ENCODE data around the gene MUC22.

MUC22 gene

GRCh38 chr6:30970946-30971345, 39.3 kb upstream of the MUC22 start:
- TF ChIP-seq YY1 (IDR thresholded peaks at IDR 0.05; ENCODE audit: insufficient read depth, insufficient read length) (no peak), ZNF274 (IDR thresholded peaks at IDR 0.05; ENCODE audit: low read depth, low read length) (no peak), SUZ12 (IDR thresholded peaks at IDR 0.05; ENCODE audit: extremely low read depth, insufficient read depth, insufficient read length) (no peak)
- Histone ChIP-seq H3K27me3 (ENCODE audit: insufficient read depth, insufficient read length) (no peaks in the 10 kb centered on the region), H3K9ac (ENCODE audit: insufficient read length, low read depth) (no peak overlapping the region), H3K36me3 (ENCODE audit: insufficient read depth, insufficient read length, low read length) (no peaks in the 10 kb centered on the region), H3K4me1 (ENCODE audit: insufficient read depth, insufficient read length) (peaks cover 1% of the 10 kb centered on the region), H3K9me3 (ENCODE audit: insufficient read depth, low read length) (no peaks in the 10 kb centered on the region), H3K4me3 (ENCODE audit: insufficient read length, low read depth) (no peak overlapping the region)
- no peak for DNase-seq (ENCODE audit: low read depth, low spot score)

DNA sequence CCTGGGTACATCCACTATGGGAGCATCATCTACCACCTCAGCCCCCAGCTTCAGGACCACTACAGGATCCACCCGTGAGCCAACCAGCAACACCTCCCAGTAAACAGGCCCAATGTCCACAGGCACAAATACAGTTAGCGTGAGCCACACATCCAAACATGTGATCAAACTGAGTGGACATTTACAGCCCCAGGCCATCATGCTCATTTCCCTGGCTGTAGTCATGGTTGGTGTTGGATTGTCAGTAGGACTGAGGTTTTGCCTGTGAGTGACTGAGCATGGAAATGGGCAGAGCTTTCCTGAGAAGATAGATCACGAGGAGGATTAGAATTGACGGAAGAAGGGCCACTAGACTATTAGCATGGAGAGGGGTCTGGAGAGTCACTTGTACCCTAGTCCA, 37.5 kb upstream of the MUC22 start:
- no peak for DNase-seq (ENCODE audit: low read depth, low spot score)
- Histone ChIP-seq H3K36me3 (ENCODE audit: insufficient read depth, insufficient read length, low read length) (no peaks in the 10 kb centered on the region), H3K9ac (ENCODE audit: insufficient read length, low read depth) (no peak overlapping the region), H3K27me3 (ENCODE audit: insufficient read depth, insufficient read length) (no peaks in the 10 kb centered on the region), H3K4me1 (ENCODE audit: insufficient read depth, insufficient read length) (peaks cover 5% of the 10 kb centered on the region), H3K4me3 (ENCODE audit: insufficient read length, low read depth) (no peak overlapping the region), H3K9me3 (ENCODE audit: insufficient read depth, low read length) (no peaks in the 10 kb centered on the region)
- TF ChIP-seq ZNF274 (IDR thresholded peaks at IDR 0.05; ENCODE audit: low read depth, low read length) (no peak), SUZ12 (IDR thresholded peaks at IDR 0.05; ENCODE audit: extremely low read depth, insufficient read depth, insufficient read length) (no peak), YY1 (IDR thresholded peaks at IDR 0.05; ENCODE audit: insufficient read depth, insufficient read length) (no peak)

- DNase-seq (ENCODE audit: low read depth, low spot score) = no peak
- no peak overlapping the region for H3K4me3 ChIP-seq (ENCODE audit: insufficient read length, low read depth)
- TF ChIP-seq YY1 (IDR thresholded peaks at IDR 0.05; ENCODE audit: insufficient read depth, insufficient read length) (no peak), SUZ12 (IDR thresholded peaks at IDR 0.05; ENCODE audit: extremely low read depth, insufficient read depth, insufficient read length) (no peak), ZNF274 (IDR thresholded peaks at IDR 0.05; ENCODE audit: low read depth, low read length) (no peak)
- no peaks in the 10 kb centered on the region for H3K9me3 ChIP-seq (ENCODE audit: insufficient read depth, low read length)
- no peaks in the 10 kb centered on the region for H3K27me3 ChIP-seq (ENCODE audit: insufficient read depth, insufficient read length)
- H3K36me3 ChIP-seq (ENCODE audit: insufficient read depth, insufficient read length, low read length) = no peaks in the 10 kb centered on the region
- peaks cover 5% of the 10 kb centered on the region for H3K4me1 ChIP-seq (ENCODE audit: insufficient read depth, insufficient read length)
- H3K9ac ChIP-seq (ENCODE audit: insufficient read length, low read depth) = no peak overlapping the region
These were observed 35.6 kb upstream of the MUC22 start for GRCh38 chr6:30974490-30975252.

- DNase-seq (ENCODE audit: low read depth, low spot score) = no peak
- H3K36me3 ChIP-seq (ENCODE audit: insufficient read depth, insufficient read length, low read length) = no peaks in the 10 kb centered on the region
- no peaks in the 10 kb centered on the region for H3K27me3 ChIP-seq (ENCODE audit: insufficient read depth, insufficient read length)
- H3K9ac ChIP-seq (ENCODE audit: insufficient read length, low read depth) = no peak overlapping the region
- no peak overlapping the region for H3K4me3 ChIP-seq (ENCODE audit: insufficient read length, low read depth)
- H3K4me1 ChIP-seq (ENCODE audit: insufficient read depth, insufficient read length) = peaks cover 5% of the 10 kb centered on the region
- TF ChIP-seq SUZ12 (IDR thresholded peaks at IDR 0.05; ENCODE audit: extremely low read depth, insufficient read depth, insufficient read length) (no peak), ZNF274 (IDR thresholded peaks at IDR 0.05; ENCODE audit: low read depth, low read length) (no peak), YY1 (IDR thresholded peaks at IDR 0.05; ENCODE audit: insufficient read depth, insufficient read length) (no peak)
- no peaks in the 10 kb centered on the region for H3K9me3 ChIP-seq (ENCODE audit: insufficient read depth, low read length)
These were observed 31.1 kb upstream of the MUC22 start for GRCh38 chr6:30979141-30979540.

DNA sequence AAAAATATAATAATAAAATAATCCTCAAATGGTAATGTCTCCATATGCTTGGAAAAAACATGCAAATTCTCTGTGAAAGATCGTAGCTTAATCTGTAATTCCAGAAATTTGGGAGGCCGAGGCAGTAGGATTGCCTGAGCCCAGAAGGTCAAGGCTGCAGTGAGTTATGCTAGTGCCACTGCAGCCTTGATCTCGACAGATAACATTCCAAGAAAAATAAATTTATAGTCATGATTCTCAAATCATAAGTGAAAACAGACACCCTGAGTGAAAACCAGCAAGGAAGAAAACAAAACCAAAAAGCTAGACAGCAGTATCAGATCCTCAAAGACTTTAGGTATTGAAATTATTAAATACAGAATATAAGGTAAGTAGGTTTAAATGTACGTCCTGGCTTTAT, 30.6 kb upstream of the MUC22 start:
- H3K36me3 ChIP-seq (ENCODE audit: insufficient read depth, insufficient read length, low read length) = no peaks in the 10 kb centered on the region
- peaks cover 5% of the 10 kb centered on the region for H3K4me1 ChIP-seq (ENCODE audit: insufficient read depth, insufficient read length)
- no peak overlapping the region for H3K9ac ChIP-seq (ENCODE audit: insufficient read length, low read depth)
- TF ChIP-seq YY1 (IDR thresholded peaks at IDR 0.05; ENCODE audit: insufficient read depth, insufficient read length) (no peak), SUZ12 (IDR thresholded peaks at IDR 0.05; ENCODE audit: extremely low read depth, insufficient read depth, insufficient read length) (no peak), ZNF274 (IDR thresholded peaks at IDR 0.05; ENCODE audit: low read depth, low read length) (no peak)
- H3K27me3 ChIP-seq (ENCODE audit: insufficient read depth, insufficient read length) = no peaks in the 10 kb centered on the region
- DNase-seq (ENCODE audit: low read depth, low spot score) = no peak
- H3K9me3 ChIP-seq (ENCODE audit: insufficient read depth, low read length) = no peaks in the 10 kb centered on the region
- no peak overlapping the region for H3K4me3 ChIP-seq (ENCODE audit: insufficient read length, low read depth)

DNA sequence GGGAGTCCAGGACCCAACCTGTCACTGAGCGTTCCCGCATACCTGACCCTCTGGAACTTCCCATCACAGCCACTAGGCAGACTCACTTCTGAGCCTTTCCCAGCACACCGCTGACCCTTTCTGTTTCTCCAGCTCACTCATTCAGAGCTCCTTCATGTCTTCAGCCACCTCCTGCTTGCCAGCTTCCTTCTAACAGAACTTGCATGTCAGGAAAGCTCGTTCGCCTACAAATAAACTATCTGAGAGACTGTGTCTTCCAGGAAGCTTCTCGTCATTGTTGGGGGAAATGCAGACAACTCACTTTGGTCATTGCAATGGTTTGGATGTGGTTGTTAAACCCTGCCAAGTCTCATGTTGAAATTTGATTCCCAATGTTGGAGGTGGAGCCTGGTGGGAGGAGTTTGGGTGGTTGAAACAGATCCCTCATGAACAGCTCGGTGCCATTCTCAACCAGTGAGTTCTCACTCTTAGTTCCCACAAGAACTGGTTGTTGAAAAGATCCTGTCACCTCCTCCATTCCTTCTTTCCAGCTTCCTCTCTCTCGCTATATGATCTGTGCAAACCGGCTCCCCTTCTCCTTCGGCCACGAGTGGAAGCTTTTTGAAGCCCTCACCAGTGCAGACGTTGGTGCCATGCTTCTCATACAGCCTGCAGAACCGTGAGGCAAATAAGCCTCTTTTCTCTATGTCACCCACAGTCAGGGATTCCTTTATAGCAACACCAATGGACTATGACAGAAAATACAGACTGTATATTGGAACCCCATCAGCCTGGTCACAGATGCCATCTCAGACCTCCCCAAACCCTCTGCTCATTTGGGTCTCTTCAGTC, 28.1 kb upstream of the MUC22 start:
- no peaks in the 10 kb centered on the region for H3K36me3 ChIP-seq (ENCODE audit: insufficient read depth, insufficient read length, low read length)
- no peaks in the 10 kb centered on the region for H3K27me3 ChIP-seq (ENCODE audit: insufficient read depth, insufficient read length)
- no peak overlapping the region for H3K9ac ChIP-seq (ENCODE audit: insufficient read length, low read depth)
- peak; percentile 32 for DNase-seq (ENCODE audit: low read depth, low spot score)
- no peak for TF ChIP-seq YY1 (IDR thresholded peaks at IDR 0.05; ENCODE audit: insufficient read depth, insufficient read length)
- no peak for TF ChIP-seq SUZ12 (IDR thresholded peaks at IDR 0.05; ENCODE audit: extremely low read depth, insufficient read depth, insufficient read length)
- no peak for TF ChIP-seq ZNF274 (IDR thresholded peaks at IDR 0.05; ENCODE audit: low read depth, low read length)
- no peaks in the 10 kb centered on the region for H3K9me3 ChIP-seq (ENCODE audit: insufficient read depth, low read length)
- H3K4me3 ChIP-seq (ENCODE audit: insufficient read length, low read depth) = no peak overlapping the region
- no peaks in the 10 kb centered on the region for H3K4me1 ChIP-seq (ENCODE audit: insufficient read depth, insufficient read length)

GRCh38 chr6:30983439-30983838, 26.8 kb upstream of the MUC22 start, which contains the start of gene MUC21:
Gene MUC21 (plus strand): TSS chr6:30983718. CDS start chr6:30983959, 241 bp downstream.
- DNase-seq (ENCODE audit: low read depth, low spot score) = no peak
- H3K9me3 ChIP-seq (ENCODE audit: insufficient read depth, low read length) = no peaks in the 10 kb centered on the region
- H3K4me1 ChIP-seq (ENCODE audit: insufficient read depth, insufficient read length) = no peaks in the 10 kb centered on the region
- no peak for TF ChIP-seq SUZ12 (IDR thresholded peaks at IDR 0.05; ENCODE audit: extremely low read depth, insufficient read depth, insufficient read length)
- TF ChIP-seq YY1 (IDR thresholded peaks at IDR 0.05; ENCODE audit: insufficient read depth, insufficient read length) = no peak
- TF ChIP-seq ZNF274 (IDR thresholded peaks at IDR 0.05; ENCODE audit: low read depth, low read length) = no peak
- no peak within 1 kb of the TSS for H3K9ac ChIP-seq (ENCODE audit: insufficient read length, low read depth)
- H3K27me3 ChIP-seq (ENCODE audit: insufficient read depth, insufficient read length) = no peaks in the 10 kb centered on the region
- H3K4me3 ChIP-seq (ENCODE audit: insufficient read length, low read depth) = no peak within 1 kb of the TSS
- H3K36me3 ChIP-seq (ENCODE audit: insufficient read depth, insufficient read length, low read length) = no peaks in the 10 kb centered on the region
